ENCODE data around the gene SPATS2. TPM values are rescaled to one million over a fixed set of nuclear protein-coding genes. Genes with fewer than 3 reads are reported as not detected.
"Not testable (repeated sequence)": the region's sequence is repeated elsewhere in the genome, so short reads cannot be mapped to it uniquely, and the experiment has no call there.

Gene SPATS2
- total and polyA plus RNA-seq, 3 donors from 2014 or later: 47.1 to 67.5 (median 65.0) TPM

DNA sequence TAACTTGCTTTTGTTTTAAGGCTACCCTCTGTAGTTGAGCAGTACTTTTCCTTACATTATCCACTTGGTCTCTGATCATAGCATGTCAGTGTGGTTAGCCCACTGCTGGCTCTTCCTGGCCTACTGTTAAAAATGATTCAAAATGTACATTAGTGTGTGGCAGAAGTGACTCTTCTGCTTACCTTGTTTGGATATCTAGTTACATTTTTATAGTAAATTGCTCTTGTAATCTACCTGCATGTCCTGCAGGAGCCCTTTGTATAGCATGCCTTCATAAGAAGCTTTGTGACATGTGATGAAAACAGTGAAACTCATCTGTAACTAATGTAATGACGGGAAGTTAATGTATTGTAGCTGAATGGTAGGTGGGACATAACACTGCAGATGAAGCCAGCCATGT, 8.1 kb downstream of the SPATS2 start:
- intact Hi-C loops (cut with DNase I; ENCODE audit: low total_unique reads): no loop called here
- Histone ChIP-seq H3K36me3 (ENCODE audit: low read depth, missing control alignments) (no peaks in the 10 kb centered on the region), H3K27me3 (no peaks in the 10 kb centered on the region), H3K4me3 (no peak overlapping the region), H3K4me1 (no peaks in the 10 kb centered on the region), H3K9me3 (no peaks in the 10 kb centered on the region), H3K27ac (no peak overlapping the region)
- TF ChIP-seq, protein P1, sequence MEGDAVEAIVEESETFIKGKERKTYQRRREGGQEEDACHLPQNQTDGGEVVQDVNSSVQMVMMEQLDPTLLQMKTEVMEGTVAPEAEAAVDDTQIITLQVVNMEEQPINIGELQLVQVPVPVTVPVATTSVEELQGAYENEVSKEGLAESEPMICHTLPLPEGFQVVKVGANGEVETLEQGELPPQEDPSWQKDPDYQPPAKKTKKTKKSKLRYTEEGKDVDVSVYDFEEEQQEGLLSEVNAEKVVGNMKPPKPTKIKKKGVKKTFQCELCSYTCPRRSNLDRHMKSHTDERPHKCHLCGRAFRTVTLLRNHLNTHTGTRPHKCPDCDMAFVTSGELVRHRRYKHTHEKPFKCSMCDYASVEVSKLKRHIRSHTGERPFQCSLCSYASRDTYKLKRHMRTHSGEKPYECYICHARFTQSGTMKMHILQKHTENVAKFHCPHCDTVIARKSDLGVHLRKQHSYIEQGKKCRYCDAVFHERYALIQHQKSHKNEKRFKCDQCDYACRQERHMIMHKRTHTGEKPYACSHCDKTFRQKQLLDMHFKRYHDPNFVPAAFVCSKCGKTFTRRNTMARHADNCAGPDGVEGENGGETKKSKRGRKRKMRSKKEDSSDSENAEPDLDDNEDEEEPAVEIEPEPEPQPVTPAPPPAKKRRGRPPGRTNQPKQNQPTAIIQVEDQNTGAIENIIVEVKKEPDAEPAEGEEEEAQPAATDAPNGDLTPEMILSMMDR (IDR thresholded peaks at IDR 0.05): no peak
- TF ChIP-seq POLR2A (IDR thresholded peaks at IDR 0.05): no peak
- WGBS, 2 donors: 83 to 84% methylated on average over 1 of the region's 1 CpG
- DNase-seq: no peak

DNA sequence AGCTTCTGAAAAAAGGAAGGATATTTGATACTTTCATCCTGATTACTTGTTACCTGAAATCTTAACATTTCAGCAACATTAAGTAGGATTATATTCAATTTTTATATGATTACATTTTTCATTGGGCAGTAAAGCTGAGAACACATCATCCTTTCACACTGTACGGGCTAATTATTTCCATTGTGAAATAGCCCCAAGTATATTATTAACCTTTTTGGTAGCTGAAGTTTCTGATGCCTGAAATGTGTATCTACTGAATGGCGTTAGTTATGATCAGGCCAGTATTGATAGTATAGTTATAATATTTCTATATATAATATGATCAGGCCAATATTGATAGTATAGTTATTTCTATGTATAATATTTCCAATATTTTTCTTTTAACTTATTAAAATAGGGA, 10.1 kb downstream of the SPATS2 start:
- no peak for DNase-seq
- 82 to 85% methylated on average over 2 of the region's 2 CpGs for WGBS, 2 donors

DNA sequence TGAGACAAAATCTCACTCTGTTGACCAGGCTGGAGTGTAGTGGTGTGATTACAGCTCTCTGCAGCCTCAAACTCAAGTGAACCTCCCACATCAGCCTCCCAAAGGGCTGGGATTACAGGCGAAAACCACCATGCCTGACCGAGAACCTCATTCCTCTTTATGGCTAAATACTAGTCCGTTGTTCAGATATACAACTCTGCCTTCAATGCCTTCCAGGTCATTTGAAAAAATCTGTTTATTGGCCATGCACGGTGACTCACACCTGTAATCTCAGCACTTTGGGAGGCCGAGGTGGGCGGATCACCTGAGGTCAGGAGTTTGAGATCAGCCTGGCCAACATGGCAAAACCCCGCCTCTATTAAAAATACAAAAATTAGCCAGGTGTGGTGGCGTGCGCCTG, 12.9 kb downstream of the SPATS2 start:
- H3K27me3 ChIP-seq; DNase-seq; intact Hi-C loops (cut with DNase I; ENCODE audit: low total_unique reads); H3K36me3 ChIP-seq (ENCODE audit: low read depth, missing control alignments); H3K4me3 ChIP-seq; H3K27ac ChIP-seq; H3K4me1 ChIP-seq; H3K9me3 ChIP-seq: not testable (repeated sequence)
- WGBS, 2 donors: 95 to 97% methylated on average over 9 of the region's 9 CpGs

More for the DNA sequence above, 10.1 kb downstream of the SPATS2 start:
- Histone ChIP-seq H3K27ac (no peak overlapping the region), H3K27me3 (no peaks in the 10 kb centered on the region), H3K36me3 (ENCODE audit: low read depth, missing control alignments) (no peaks in the 10 kb centered on the region), H3K4me1 (no peaks in the 10 kb centered on the region), H3K4me3 (no peak overlapping the region), H3K9me3 (no peaks in the 10 kb centered on the region)
- TF ChIP-seq POLR2A (IDR thresholded peaks at IDR 0.05): no peak
- TF ChIP-seq, protein P1 (IDR thresholded peaks at IDR 0.05): no peak
- intact Hi-C loops (cut with DNase I; ENCODE audit: low total_unique reads): no loop called here

DNA sequence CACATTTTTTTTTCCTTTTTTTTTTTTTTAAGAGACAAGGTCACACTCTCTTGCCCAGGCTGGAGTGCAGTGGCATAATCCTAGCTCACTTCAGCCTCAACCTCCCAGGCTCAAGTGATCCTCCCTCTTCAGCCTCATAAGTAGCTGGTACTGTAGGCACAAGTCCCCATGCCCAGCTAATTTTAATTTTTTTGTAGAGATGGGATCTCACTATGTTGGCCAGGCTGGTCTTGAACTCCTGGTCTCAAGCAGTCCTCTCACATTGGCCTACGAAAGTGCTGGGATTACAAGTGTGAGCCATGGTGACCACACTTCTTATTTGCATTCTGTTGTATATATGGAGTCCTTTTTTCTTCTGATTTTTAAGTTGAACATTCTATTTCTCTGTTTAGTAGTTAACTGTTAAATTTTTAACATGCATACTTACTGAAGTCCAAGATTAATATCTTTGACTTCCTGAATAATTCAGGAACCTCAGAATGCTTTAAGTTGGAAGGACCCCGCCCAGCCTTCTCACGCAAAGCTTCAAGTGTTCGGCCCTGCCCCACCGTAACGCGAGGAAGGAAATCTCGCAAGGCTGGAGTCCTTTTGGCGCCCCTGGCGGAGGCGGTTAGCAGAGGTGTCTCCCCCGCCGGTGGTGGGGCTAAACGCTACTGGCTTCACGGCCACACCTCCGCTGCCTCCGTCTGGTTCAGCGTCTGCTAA, 21.6 kb downstream of the SPATS2 start:
- Histone ChIP-seq H3K4me1 (no peaks in the 10 kb centered on the region), H3K4me3 (peak overlapping the region in 1 of 2 donors; percentile 36), H3K9me3 (no peaks in the 10 kb centered on the region), H3K27me3 (no peaks in the 10 kb centered on the region), H3K27ac (no peak overlapping the region), H3K36me3 (ENCODE audit: low read depth, missing control alignments) (no peaks in the 10 kb centered on the region)
- intact Hi-C loops (cut with DNase I; ENCODE audit: low total_unique reads): no loop called here
- no peak for TF ChIP-seq POLR2A (IDR thresholded peaks at IDR 0.05)
- TF ChIP-seq, protein P1 (IDR thresholded peaks at IDR 0.05): no peak
- WGBS, 2 donors: 59 to 76% methylated on average over 13 to 18 of the region's 18 CpGs
- DNase-seq: peak; percentile 46

DNA sequence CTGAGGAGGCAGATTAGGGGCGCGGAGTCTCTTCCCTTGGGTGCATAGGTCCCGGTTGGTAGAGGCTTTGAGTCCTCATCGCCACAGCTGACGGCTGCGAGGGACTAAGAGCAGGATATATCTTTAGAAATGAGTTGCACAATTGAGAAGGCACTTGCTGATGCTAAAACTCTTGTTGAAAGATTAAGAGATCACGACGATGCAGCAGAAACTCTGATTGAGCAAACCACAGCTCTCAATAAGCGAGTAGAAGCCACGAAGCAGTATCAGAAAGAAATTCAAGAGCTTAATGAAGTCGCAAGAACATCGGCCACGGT, 22.1 kb downstream of the SPATS2 start:
- Histone ChIP-seq H3K4me3 (peak overlapping the region in 1 of 2 donors; percentile 36), H3K27ac (no peak overlapping the region), H3K27me3 (no peaks in the 10 kb centered on the region), H3K36me3 (ENCODE audit: low read depth, missing control alignments) (no peaks in the 10 kb centered on the region), H3K4me1 (no peaks in the 10 kb centered on the region), H3K9me3 (no peaks in the 10 kb centered on the region)
- intact Hi-C loops (cut with DNase I; ENCODE audit: low total_unique reads): no loop called here
- 61 to 78% methylated on average over 7 to 13 of the region's 13 CpGs for WGBS, 2 donors
- DNase-seq: no peak
- TF ChIP-seq, protein P1 (IDR thresholded peaks at IDR 0.05): no peak
- no peak for TF ChIP-seq POLR2A (IDR thresholded peaks at IDR 0.05)

All from testis (tissue), 3 donors.